ENCODE data around the gene ALG2. TPM values are rescaled to one million over a fixed set of nuclear protein-coding genes. Genes with fewer than 3 reads are reported as not detected.
"Not testable (repeated sequence)": the region's sequence is repeated elsewhere in the genome, so short reads cannot be mapped to it uniquely, and the experiment has no call there.

ALG2 gene
- total RNA-seq, 2 experiments from 2014 or later: 19.9 to 22.0 TPM

GRCh38 chr9:99255651-99256050, 33.9 kb upstream of the ALG2 start:
- DNase-seq: no peak
- Mint-ChIP-seq H3K36me3 (ENCODE audit: low read depth) (no peaks in the 10 kb centered on the region), H3K4me3 (no peak overlapping the region), H3K27ac (no peak overlapping the region), H3K4me1 (ENCODE audit: low read depth) (peaks cover 30% of the 10 kb centered on the region), H3K27me3 (ENCODE audit: low read depth) (no peaks in the 10 kb centered on the region), H3K9me3 (ENCODE audit: insufficient read depth) (no peaks in the 10 kb centered on the region)
- no peak for ATAC-seq
- ChIA-PET CTCF (interaction anchor here (0.9 to 2.1 kb wide), 4 partner anchors 10 to 69 kb away, joined by 3 to 6 read pairs (median 4); no protein-coding TSS in a partner anchor), POLR2A (interaction anchor here (0.8 kb wide), 1 partner anchor 15 kb away, joined by 3 read pairs; no protein-coding TSS in a partner anchor)

GRCh38 chr9:99253772-99254431, 32.2 kb upstream of the ALG2 start:
- H3K4me1 Mint-ChIP-seq (ENCODE audit: low read depth): peaks cover 31% of the 10 kb centered on the region
- H3K36me3 Mint-ChIP-seq (ENCODE audit: low read depth): no peaks in the 10 kb centered on the region
- peak overlapping the region; percentile 68 for H3K4me3 Mint-ChIP-seq
- H3K27me3 Mint-ChIP-seq (ENCODE audit: low read depth): no peaks in the 10 kb centered on the region
- CTCF ChIA-PET: interaction anchor here (1.1 to 2.3 kb wide), 3 partner anchors 11 to 71 kb away, joined by 3 to 15 read pairs (median 8); no protein-coding TSS in a partner anchor
- POLR2A ChIA-PET: interaction anchor here (0.6 to 2.6 kb wide), 3 partner anchors 19 to 449 kb away, joined by 3 to 13 read pairs (median 3); partner anchors contain the start of genes ALG2 and SEC61B
- peak; percentile 89 for ATAC-seq
- H3K27ac Mint-ChIP-seq: peak overlapping the region; percentile 87
- DNase-seq: peak; percentile 83
- H3K9me3 Mint-ChIP-seq (ENCODE audit: insufficient read depth): no peaks in the 10 kb centered on the region

GRCh38 chr9:99253134-99253533, 31.4 kb upstream of the ALG2 start:
- H3K36me3 Mint-ChIP-seq (ENCODE audit: low read depth): no peaks in the 10 kb centered on the region
- ChIA-PET POLR2A (interaction anchor here (1.2 to 2.6 kb wide), 2 partner anchors 18 to 32 kb away, joined by 3 to 13 read pairs; partner anchors contain the start of genes ALG2 and SEC61B), CTCF (interaction anchor here (1.7 to 2.3 kb wide), 3 partner anchors 12 to 69 kb away, joined by 4 to 15 read pairs (median 8); no protein-coding TSS in a partner anchor)
- H3K27ac Mint-ChIP-seq: peak overlapping the region; percentile 87
- ATAC-seq (no peak), DNase-seq (no peak)
- no peaks in the 10 kb centered on the region for H3K27me3 Mint-ChIP-seq (ENCODE audit: low read depth)
- peaks cover 33% of the 10 kb centered on the region for H3K4me1 Mint-ChIP-seq (ENCODE audit: low read depth)
- H3K4me3 Mint-ChIP-seq: peak overlapping the region; percentile 68
- no peaks in the 10 kb centered on the region for H3K9me3 Mint-ChIP-seq (ENCODE audit: insufficient read depth)

- H3K4me1 Mint-ChIP-seq (ENCODE audit: low read depth): peaks cover 33% of the 10 kb centered on the region
- H3K27me3 Mint-ChIP-seq (ENCODE audit: low read depth): no peaks in the 10 kb centered on the region
- H3K36me3 Mint-ChIP-seq (ENCODE audit: low read depth): no peaks in the 10 kb centered on the region
- DNase-seq (no peak), ATAC-seq (no peak)
- POLR2A ChIA-PET: no interaction called here
- no peak overlapping the region for H3K27ac Mint-ChIP-seq
- CTCF ChIA-PET: no interaction called here
- no peak overlapping the region for H3K4me3 Mint-ChIP-seq
- H3K9me3 Mint-ChIP-seq (ENCODE audit: insufficient read depth): no peaks in the 10 kb centered on the region
Observed at GRCh38 chr9:99251157-99251556, 29.4 kb upstream of the ALG2 start.

- H3K27me3 Mint-ChIP-seq (ENCODE audit: low read depth): no peaks in the 10 kb centered on the region
- no peaks in the 10 kb centered on the region for H3K9me3 Mint-ChIP-seq (ENCODE audit: insufficient read depth)
- peak; percentile 68 for DNase-seq
- H3K27ac Mint-ChIP-seq: peak overlapping the region; percentile 72
- ATAC-seq: peak; percentile 71
- ChIA-PET CTCF (interaction anchor here (1.0 to 8.7 kb wide), 7 partner anchors 10 to 250 kb away, joined by 3 to 71 read pairs (median 4); no protein-coding TSS in a partner anchor), POLR2A (interaction anchor here (0.5 to 2.0 kb wide), 2 partner anchors 18 to 28 kb away, joined by 4 read pairs; partner anchors contain the start of gene ALG2)
- H3K4me3 Mint-ChIP-seq: no peak overlapping the region
- peaks cover 35% of the 10 kb centered on the region for H3K4me1 Mint-ChIP-seq (ENCODE audit: low read depth)
- H3K36me3 Mint-ChIP-seq (ENCODE audit: low read depth): no peaks in the 10 kb centered on the region
Observed at GRCh38 chr9:99249619-99250018, 27.9 kb upstream of the ALG2 start.

GRCh38 chr9:99244344-99245260, 22.9 kb upstream of the ALG2 start:
- H3K27ac Mint-ChIP-seq: no peak overlapping the region
- peaks cover 3% of the 10 kb centered on the region for H3K36me3 Mint-ChIP-seq (ENCODE audit: low read depth)
- POLR2A ChIA-PET: interaction anchor here (1.2 kb wide), 1 partner anchor 13 kb away, joined by 3 read pairs; no protein-coding TSS in a partner anchor
- ATAC-seq (no peak), DNase-seq (no peak)
- H3K27me3 Mint-ChIP-seq (ENCODE audit: low read depth): no peaks in the 10 kb centered on the region
- CTCF ChIA-PET: interaction anchor here (1.1 to 8.7 kb wide), 3 partner anchors 12 to 82 kb away, joined by 3 to 71 read pairs (median 4); no protein-coding TSS in a partner anchor
- no peaks in the 10 kb centered on the region for H3K9me3 Mint-ChIP-seq (ENCODE audit: insufficient read depth)
- H3K4me1 Mint-ChIP-seq (ENCODE audit: low read depth): peaks cover 14% of the 10 kb centered on the region
- H3K4me3 Mint-ChIP-seq: no peak overlapping the region

GRCh38 chr9:99241106-99241505, 19.4 kb upstream of the ALG2 start:
- H3K4me1 Mint-ChIP-seq (ENCODE audit: low read depth): peaks cover 13% of the 10 kb centered on the region
- no peak overlapping the region for H3K27ac Mint-ChIP-seq
- no peaks in the 10 kb centered on the region for H3K9me3 Mint-ChIP-seq (ENCODE audit: insufficient read depth)
- no peaks in the 10 kb centered on the region for H3K27me3 Mint-ChIP-seq (ENCODE audit: low read depth)
- H3K36me3 Mint-ChIP-seq (ENCODE audit: low read depth): peaks cover 8% of the 10 kb centered on the region
- H3K4me3 Mint-ChIP-seq: no peak overlapping the region
- ATAC-seq: no peak
- ChIA-PET CTCF (interaction anchor here (1.4 to 3.1 kb wide), 2 partner anchors 10 to 24 kb away, joined by 3 to 25 read pairs; no protein-coding TSS in a partner anchor), POLR2A (interaction anchor here (0.8 to 1.3 kb wide), 2 partner anchors 10 to 15 kb away, joined by 3 to 4 read pairs; no protein-coding TSS in a partner anchor)
- no peak for DNase-seq

GRCh38 chr9:99239341-99240060, 17.8 kb upstream of the ALG2 start:
- no peak overlapping the region for H3K27ac Mint-ChIP-seq
- POLR2A ChIA-PET: no interaction called here
- H3K4me3 Mint-ChIP-seq: no peak overlapping the region
- ATAC-seq (no peak), DNase-seq (no peak)
- peaks cover 14% of the 10 kb centered on the region for H3K4me1 Mint-ChIP-seq (ENCODE audit: low read depth)
- H3K36me3 Mint-ChIP-seq (ENCODE audit: low read depth): peaks cover 8% of the 10 kb centered on the region
- CTCF ChIA-PET: interaction anchor here (3.1 kb wide), 1 partner anchor 8 kb away, joined by 25 read pairs; no protein-coding TSS in a partner anchor
- H3K9me3 Mint-ChIP-seq (ENCODE audit: insufficient read depth): no peaks in the 10 kb centered on the region
- H3K27me3 Mint-ChIP-seq (ENCODE audit: low read depth): no peaks in the 10 kb centered on the region

- Mint-ChIP-seq H3K9me3 (ENCODE audit: insufficient read depth) (no peaks in the 10 kb centered on the region), H3K27ac (no peak overlapping the region), H3K36me3 (ENCODE audit: low read depth) (peaks cover 8% of the 10 kb centered on the region), H3K4me3 (no peak overlapping the region), H3K4me1 (ENCODE audit: low read depth) (peaks cover 13% of the 10 kb centered on the region), H3K27me3 (ENCODE audit: low read depth) (no peaks in the 10 kb centered on the region)
- POLR2A ChIA-PET: no interaction called here
- CTCF ChIA-PET: no interaction called here
- ATAC-seq (no peak), DNase-seq (no peak)
Observed at GRCh38 chr9:99238331-99238730, 16.6 kb upstream of the ALG2 start.

GRCh38 chr9:99237849-99238248, 16.1 kb upstream of the ALG2 start:
- CTCF ChIA-PET: interaction anchor here (1.1 to 1.2 kb wide), 2 partner anchors 11 to 53 kb away, joined by 3 read pairs; no protein-coding TSS in a partner anchor
- DNase-seq; ATAC-seq; H3K4me3 Mint-ChIP-seq; H3K9me3 Mint-ChIP-seq (ENCODE audit: insufficient read depth); H3K27me3 Mint-ChIP-seq (ENCODE audit: low read depth); H3K27ac Mint-ChIP-seq; POLR2A ChIA-PET: not testable (repeated sequence)
- peaks cover 13% of the 10 kb centered on the region for H3K4me1 Mint-ChIP-seq (ENCODE audit: low read depth)
- H3K36me3 Mint-ChIP-seq (ENCODE audit: low read depth): peaks cover 11% of the 10 kb centered on the region

- Mint-ChIP-seq H3K4me3 (no peak overlapping the region), H3K36me3 (ENCODE audit: low read depth) (peaks cover 8% of the 10 kb centered on the region), H3K9me3 (ENCODE audit: insufficient read depth) (no peaks in the 10 kb centered on the region), H3K27ac (no peak overlapping the region), H3K27me3 (ENCODE audit: low read depth) (no peaks in the 10 kb centered on the region), H3K4me1 (ENCODE audit: low read depth) (peaks cover 13% of the 10 kb centered on the region)
- ChIA-PET POLR2A (no interaction called here), CTCF (interaction anchor here (1.1 to 1.2 kb wide), 2 partner anchors 12 to 53 kb away, joined by 3 read pairs; no protein-coding TSS in a partner anchor)
- ATAC-seq (no peak), DNase-seq (no peak)
Observed at GRCh38 chr9:99237356-99237755, 15.6 kb upstream of the ALG2 start.

Measured in activated CD8-positive, alpha-beta T cell treated with anti-CD3 and anti-CD28 coated beads, Interleukin-2, amount 10 ng/mL, durations not matched to agents 7 days and 5 days (primary cell).